GM13976 (cell line): ENCODE measurements around the gene MYMX.

ENCODE experiments used
- DNase-seq: peaks from one replicate; pipeline ENCODE4 v3.0.0; 2012; ENCODE audit warnings: low spot score
- in situ Hi-C: fragments of 300-500 bp; cut with MboI; formaldehyde crosslinking; loops from one replicate; pipeline ENCODE4 v1.12.0; 2022; ENCODE audit warnings: low sequenced_read_pairs, mixed read lengths, inconsistent platforms; ENCODE audit not compliant: unreplicated experiment
- TF ChIP-seq, protein P1 (sequence below): IDR thresholded peaks from 2 replicates; pipeline ENCODE4 v1.5.1; 2012; ENCODE audit warnings: borderline replicate concordance, mild to moderate bottlenecking; ENCODE audit not compliant: insufficient read depth; ENCODE audit errors: extremely low read depth, missing control alignments, control extremely low read depth

The MYMX gene

DNA sequence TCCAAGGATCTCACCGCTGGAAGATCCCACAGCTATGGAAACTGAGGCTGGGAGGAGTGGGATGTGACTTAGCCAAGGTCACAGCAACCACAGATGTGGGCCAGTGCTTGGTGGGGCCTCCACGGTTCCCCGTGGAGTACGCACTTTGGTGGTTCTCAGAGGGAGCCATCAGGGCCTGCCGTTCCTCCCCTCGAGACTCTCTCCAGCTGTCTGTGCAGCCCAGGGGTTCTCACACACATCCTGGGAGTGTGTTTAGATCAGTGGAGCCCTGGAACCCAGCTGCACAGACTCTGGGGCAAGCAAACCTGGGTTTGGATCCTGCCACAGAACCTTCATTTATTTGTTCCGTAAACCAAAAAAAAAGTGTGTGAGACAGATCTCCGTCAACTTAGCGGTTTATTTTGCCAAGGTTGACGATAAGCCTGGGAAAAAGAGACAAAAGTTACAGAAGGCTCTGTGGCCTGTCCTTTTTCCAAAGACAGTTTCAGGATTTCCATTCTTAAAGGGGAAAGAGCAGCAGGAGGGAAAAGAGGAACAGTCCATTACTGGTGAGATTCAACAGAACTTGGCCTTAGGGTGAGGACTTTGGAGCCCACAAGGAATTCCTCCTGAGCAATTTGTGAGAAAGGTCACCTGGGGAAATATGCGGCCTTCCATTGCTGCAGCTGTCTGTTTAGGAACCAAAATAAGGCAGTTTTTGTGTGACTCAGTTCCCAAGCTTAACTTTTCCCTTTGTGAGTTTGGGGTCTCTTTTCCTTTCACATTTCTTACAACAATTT is 13.6 kb upstream of the MYMX start:
- DNase-seq = no peak
- in situ Hi-C loops = no loop called here
- TF ChIP-seq, protein P1, sequence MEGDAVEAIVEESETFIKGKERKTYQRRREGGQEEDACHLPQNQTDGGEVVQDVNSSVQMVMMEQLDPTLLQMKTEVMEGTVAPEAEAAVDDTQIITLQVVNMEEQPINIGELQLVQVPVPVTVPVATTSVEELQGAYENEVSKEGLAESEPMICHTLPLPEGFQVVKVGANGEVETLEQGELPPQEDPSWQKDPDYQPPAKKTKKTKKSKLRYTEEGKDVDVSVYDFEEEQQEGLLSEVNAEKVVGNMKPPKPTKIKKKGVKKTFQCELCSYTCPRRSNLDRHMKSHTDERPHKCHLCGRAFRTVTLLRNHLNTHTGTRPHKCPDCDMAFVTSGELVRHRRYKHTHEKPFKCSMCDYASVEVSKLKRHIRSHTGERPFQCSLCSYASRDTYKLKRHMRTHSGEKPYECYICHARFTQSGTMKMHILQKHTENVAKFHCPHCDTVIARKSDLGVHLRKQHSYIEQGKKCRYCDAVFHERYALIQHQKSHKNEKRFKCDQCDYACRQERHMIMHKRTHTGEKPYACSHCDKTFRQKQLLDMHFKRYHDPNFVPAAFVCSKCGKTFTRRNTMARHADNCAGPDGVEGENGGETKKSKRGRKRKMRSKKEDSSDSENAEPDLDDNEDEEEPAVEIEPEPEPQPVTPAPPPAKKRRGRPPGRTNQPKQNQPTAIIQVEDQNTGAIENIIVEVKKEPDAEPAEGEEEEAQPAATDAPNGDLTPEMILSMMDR = no peak

GRCh38 chr6:44203955-44204354 is 12.8 kb upstream of the MYMX start:
- no peak for DNase-seq
- in situ Hi-C loops = no loop called here
- TF ChIP-seq, protein P1 = no peak

- TF ChIP-seq, protein P1 = no peak
- DNase-seq = no peak
- in situ Hi-C loops = no loop called here
Measured at GRCh38 chr6:44207966-44208365, 8.8 kb upstream of the MYMX start.

- DNase-seq = no peak
- TF ChIP-seq, protein P1 = no peak
- in situ Hi-C loops = no loop called here
Measured at GRCh38 chr6:44211284-44211683, 5.4 kb upstream of the MYMX start.

GRCh38 chr6:44214307-44214706 is 2.4 kb upstream of the MYMX start:
- in situ Hi-C loops = no loop called here
- TF ChIP-seq, protein P1 = no peak
- no peak for DNase-seq

DNA sequence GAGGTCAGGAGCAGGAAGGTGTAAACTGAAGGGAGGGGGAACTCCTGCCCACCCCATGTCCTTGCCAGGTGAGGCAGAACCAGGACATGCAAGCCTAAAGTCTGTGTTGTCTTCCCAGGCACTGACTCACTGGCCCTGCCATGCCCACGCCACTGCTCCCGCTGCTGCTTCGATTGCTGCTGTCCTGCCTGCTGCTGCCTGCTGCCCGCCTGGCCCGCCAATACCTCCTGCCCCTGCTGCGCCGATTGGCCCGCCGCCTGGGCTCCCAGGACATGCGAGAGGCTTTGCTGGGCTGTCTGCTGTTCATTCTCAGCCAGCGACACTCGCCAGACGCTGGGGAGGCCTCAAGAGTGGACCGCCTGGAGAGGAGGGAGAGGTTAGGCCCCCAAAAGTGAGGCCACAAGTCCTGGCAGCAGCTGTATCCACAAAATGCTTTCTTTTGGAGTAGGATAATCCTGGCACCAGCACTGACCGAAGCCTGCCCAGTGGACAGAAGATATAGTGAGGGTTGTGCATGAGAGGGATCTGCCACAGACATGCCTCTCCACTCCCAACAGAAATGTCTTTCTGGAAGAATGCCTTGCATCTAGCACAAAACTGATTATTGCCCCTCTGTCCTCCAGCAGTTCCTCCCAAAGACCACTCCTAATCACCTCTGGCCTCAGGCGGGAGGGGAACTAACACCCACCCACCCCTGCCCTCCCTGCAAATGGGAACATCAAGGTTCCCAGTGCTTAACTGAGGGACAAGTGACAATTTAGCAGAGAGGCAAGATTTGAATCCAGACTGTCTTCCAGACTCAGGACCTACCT is 812 bp downstream of the MYMX start:
- TF ChIP-seq, protein P1 = no peak
- no peak for DNase-seq
- in situ Hi-C loops = no loop called here
